Liver (tissue), 3 donors: Measurements from ENCODE around the gene CPSF4L.

Experiments
- FOXA2 ChIP-seq: IDR thresholded peaks from 2 replicates; pipeline ENCODE4 v1.6.1; 2016; ENCODE audit warnings: antibody characterized with exemption
- GABPA ChIP-seq, 2 donors: IDR thresholded peaks in 1 of 2; conservative IDR thresholded peaks in 1 of 2; 2 replicates each; pipeline ENCODE4 v1.6.1; 2016; ENCODE audit warnings: antibody characterized with exemption in 2 of 2, mild to moderate bottlenecking in 1 of 2, moderate library complexity in 1 of 2
- YY1 ChIP-seq: IDR thresholded peaks from 2 replicates; pipeline ENCODE4 v1.6.1; 2016; ENCODE audit warnings: antibody characterized with exemption, mild to moderate bottlenecking
- TF ChIP-seq, protein P1 (sequence below): fragments of 150-350 bp; IDR thresholded peaks from 2 replicates; pipeline ENCODE4 v1.5.1; 2017; ENCODE audit warnings: improper control_type of control experiment, low read depth, low read length; ENCODE audit not compliant: missing input control
- TF ChIP-seq, protein P2 (sequence below): IDR thresholded peaks from 2 replicates; pipeline ENCODE4 v1.6.1; 2016; ENCODE audit warnings: antibody characterized with exemption
- TF ChIP-seq, protein P3 (sequence below): IDR thresholded peaks from 2 replicates; pipeline ENCODE4 v1.6.1; 2016; ENCODE audit warnings: antibody characterized with exemption, mild to moderate bottlenecking
- TF ChIP-seq, protein P4 (sequence below): IDR thresholded peaks from 2 replicates; pipeline ENCODE4 v1.6.1; 2016; ENCODE audit warnings: antibody characterized with exemption
- donor health status: healthy.
- donor health status: healthy.

DNA sequence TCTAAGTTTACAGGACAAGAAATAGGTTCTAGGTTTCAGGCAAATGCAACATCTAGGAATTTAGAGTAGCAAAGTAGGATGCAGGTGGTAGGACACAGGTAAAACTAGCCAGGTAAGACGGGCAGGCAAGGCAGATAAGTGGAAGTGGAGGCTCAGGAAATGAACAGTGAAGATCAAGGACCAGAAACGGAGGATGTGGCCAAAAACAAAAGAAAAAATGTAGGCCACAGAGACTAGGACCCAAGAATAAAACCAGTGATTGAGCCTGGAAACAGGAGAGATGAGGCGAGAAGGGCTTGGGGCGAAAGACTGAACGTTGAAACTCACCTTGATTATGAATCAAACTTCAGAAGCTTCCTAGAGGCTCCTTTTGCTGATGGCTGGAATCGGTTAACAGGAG is 24.0 kb downstream of the CPSF4L start:
- TF ChIP-seq, protein P1, sequence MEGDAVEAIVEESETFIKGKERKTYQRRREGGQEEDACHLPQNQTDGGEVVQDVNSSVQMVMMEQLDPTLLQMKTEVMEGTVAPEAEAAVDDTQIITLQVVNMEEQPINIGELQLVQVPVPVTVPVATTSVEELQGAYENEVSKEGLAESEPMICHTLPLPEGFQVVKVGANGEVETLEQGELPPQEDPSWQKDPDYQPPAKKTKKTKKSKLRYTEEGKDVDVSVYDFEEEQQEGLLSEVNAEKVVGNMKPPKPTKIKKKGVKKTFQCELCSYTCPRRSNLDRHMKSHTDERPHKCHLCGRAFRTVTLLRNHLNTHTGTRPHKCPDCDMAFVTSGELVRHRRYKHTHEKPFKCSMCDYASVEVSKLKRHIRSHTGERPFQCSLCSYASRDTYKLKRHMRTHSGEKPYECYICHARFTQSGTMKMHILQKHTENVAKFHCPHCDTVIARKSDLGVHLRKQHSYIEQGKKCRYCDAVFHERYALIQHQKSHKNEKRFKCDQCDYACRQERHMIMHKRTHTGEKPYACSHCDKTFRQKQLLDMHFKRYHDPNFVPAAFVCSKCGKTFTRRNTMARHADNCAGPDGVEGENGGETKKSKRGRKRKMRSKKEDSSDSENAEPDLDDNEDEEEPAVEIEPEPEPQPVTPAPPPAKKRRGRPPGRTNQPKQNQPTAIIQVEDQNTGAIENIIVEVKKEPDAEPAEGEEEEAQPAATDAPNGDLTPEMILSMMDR = no peak
- TF ChIP-seq GABPA (IDR thresholded peaks at IDR 0.05 in 1 of 2, conservative IDR thresholded peaks at IDR 0.05 in 1 of 2) (no peak), FOXA2 (no peak), YY1 (no peak)
- TF ChIP-seq, protein P2, sequence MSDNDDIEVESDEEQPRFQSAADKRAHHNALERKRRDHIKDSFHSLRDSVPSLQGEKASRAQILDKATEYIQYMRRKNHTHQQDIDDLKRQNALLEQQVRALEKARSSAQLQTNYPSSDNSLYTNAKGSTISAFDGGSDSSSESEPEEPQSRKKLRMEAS = no peak
- TF ChIP-seq, protein P3, sequence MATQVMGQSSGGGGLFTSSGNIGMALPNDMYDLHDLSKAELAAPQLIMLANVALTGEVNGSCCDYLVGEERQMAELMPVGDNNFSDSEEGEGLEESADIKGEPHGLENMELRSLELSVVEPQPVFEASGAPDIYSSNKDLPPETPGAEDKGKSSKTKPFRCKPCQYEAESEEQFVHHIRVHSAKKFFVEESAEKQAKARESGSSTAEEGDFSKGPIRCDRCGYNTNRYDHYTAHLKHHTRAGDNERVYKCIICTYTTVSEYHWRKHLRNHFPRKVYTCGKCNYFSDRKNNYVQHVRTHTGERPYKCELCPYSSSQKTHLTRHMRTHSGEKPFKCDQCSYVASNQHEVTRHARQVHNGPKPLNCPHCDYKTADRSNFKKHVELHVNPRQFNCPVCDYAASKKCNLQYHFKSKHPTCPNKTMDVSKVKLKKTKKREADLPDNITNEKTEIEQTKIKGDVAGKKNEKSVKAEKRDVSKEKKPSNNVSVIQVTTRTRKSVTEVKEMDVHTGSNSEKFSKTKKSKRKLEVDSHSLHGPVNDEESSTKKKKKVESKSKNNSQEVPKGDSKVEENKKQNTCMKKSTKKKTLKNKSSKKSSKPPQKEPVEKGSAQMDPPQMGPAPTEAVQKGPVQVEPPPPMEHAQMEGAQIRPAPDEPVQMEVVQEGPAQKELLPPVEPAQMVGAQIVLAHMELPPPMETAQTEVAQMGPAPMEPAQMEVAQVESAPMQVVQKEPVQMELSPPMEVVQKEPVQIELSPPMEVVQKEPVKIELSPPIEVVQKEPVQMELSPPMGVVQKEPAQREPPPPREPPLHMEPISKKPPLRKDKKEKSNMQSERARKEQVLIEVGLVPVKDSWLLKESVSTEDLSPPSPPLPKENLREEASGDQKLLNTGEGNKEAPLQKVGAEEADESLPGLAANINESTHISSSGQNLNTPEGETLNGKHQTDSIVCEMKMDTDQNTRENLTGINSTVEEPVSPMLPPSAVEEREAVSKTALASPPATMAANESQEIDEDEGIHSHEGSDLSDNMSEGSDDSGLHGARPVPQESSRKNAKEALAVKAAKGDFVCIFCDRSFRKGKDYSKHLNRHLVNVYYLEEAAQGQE = no peak
- TF ChIP-seq, protein P4, sequence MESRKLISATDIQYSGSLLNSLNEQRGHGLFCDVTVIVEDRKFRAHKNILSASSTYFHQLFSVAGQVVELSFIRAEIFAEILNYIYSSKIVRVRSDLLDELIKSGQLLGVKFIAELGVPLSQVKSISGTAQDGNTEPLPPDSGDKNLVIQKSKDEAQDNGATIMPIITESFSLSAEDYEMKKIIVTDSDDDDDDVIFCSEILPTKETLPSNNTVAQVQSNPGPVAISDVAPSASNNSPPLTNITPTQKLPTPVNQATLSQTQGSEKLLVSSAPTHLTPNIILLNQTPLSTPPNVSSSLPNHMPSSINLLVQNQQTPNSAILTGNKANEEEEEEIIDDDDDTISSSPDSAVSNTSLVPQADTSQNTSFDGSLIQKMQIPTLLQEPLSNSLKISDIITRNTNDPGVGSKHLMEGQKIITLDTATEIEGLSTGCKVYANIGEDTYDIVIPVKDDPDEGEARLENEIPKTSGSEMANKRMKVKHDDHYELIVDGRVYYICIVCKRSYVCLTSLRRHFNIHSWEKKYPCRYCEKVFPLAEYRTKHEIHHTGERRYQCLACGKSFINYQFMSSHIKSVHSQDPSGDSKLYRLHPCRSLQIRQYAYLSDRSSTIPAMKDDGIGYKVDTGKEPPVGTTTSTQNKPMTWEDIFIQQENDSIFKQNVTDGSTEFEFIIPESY = no peak
